ENCODE measurements around the gene ZNF529.
A peak's percentile ranks its signal among the peaks of the same experiment; 100 is the strongest.

Gene ZNF529

DNA sequence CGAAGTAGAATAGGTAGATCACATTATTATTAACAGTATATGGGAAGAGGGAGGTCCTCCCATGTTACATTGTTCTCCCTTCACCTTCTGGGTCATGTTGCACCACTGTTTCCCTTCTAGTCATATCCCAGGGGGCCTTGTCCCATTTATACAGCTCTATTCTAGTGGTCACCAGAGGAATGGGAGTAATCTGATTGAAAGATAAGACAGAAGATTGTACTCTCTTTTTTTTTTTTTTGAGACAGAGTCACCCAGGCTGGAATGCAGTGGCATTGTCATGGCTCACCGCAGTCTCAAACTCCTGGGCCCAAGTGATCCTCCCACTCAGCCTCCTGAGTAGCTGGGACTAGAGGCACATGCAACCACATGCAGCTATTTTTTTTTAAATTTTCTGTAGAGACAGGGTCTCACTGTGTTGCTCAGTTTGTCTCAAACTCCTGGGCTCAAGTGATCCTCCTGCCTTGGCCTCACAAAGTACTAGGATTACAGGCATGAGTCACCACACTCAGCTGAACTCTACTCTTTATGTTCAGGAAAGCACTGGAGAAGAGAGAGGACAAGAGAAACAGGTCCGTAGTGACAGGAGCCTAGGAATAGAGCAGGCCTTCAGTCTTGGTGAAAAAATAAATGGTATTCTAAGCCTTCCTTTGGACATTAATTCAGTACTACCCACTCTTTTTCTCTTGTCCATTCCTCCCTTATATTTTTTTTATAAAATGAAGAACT is 4.3 kb upstream of the ZNF529 start:
- DNase-seq (ENCODE audit: low read depth, low spot score) = no peak
- H3K4me3 ChIP-seq (ENCODE audit: low read depth, low read length) = no peak overlapping the region
- in situ Hi-C loops (cut with HindIII; ENCODE audit: low sequenced_read_pairs) = no loop called here
- TF ChIP-seq, protein P1, sequence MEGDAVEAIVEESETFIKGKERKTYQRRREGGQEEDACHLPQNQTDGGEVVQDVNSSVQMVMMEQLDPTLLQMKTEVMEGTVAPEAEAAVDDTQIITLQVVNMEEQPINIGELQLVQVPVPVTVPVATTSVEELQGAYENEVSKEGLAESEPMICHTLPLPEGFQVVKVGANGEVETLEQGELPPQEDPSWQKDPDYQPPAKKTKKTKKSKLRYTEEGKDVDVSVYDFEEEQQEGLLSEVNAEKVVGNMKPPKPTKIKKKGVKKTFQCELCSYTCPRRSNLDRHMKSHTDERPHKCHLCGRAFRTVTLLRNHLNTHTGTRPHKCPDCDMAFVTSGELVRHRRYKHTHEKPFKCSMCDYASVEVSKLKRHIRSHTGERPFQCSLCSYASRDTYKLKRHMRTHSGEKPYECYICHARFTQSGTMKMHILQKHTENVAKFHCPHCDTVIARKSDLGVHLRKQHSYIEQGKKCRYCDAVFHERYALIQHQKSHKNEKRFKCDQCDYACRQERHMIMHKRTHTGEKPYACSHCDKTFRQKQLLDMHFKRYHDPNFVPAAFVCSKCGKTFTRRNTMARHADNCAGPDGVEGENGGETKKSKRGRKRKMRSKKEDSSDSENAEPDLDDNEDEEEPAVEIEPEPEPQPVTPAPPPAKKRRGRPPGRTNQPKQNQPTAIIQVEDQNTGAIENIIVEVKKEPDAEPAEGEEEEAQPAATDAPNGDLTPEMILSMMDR (IDR thresholded peaks at IDR 0.05; ENCODE audit: low read depth, low read length) = no peak

DNA sequence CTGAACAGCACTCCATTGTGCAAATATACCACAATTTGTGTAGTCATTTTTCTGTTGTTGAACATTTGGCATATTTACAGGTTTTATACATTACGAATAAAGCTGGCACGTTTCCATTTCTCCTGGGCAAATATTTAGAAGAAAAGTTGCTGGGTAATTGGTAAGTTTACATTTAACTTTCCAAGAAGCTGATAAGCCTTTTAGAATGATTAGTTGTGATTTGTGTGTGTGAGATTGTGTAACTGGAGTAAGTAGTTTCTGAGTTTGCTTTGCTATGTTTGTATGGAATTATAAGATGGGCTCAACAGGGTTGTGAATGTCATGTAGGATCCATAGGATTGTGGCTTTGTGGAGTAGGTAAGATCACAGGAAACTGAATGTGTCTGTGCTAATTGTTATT is 1.6 kb upstream of the ZNF529 start:
- in situ Hi-C loops (cut with HindIII; ENCODE audit: low sequenced_read_pairs) = no loop called here
- DNase-seq (ENCODE audit: low read depth, low spot score) = no peak
- TF ChIP-seq, protein P1 (IDR thresholded peaks at IDR 0.05; ENCODE audit: low read depth, low read length) = no peak
- H3K4me3 ChIP-seq (ENCODE audit: low read depth, low read length) = no peak overlapping the region

DNA sequence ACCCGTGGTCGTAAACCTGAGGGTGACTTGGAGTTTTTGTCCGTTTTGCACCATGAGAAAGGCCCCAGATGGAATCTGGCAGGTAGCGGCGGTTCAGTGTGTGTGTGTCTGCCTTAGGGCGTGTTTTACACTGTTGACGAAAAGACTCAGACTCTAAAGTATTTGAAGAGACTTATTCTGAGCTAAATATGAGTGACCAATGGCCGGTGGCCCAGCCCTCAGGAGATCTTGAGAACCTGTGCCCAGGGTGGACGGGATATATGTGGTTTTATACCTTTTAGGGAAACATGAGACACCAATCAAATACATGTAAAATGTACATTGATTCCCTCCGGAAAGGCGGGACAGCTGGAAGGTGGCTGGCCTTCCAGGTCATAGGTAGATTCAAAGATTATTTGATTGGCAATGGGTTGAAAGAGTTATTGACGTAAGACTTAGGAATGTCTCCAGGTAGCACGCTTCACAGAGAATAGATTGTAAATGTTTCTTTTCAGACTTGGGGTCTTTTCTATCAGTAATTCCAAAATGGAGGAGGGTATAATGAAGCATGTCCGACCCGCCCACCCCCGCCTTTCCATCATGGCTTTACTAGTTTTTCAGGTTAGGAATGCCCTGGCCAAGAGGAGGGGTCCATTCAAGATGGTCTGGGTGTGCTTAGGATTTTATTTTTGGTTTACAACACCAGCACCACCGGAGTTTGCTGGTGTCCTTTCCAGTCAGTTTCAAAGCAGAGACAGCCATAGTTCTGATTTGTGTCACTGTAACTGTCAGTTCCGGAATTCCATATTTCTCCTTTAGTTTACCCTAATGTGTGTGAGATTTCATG is 1.0 kb upstream of the ZNF529 start:
- DNase-seq (ENCODE audit: low read depth, low spot score) = peak; percentile 32
- H3K4me3 ChIP-seq (ENCODE audit: low read depth, low read length) = peak overlapping the region; percentile 95
- TF ChIP-seq, protein P1 (IDR thresholded peaks at IDR 0.05; ENCODE audit: low read depth, low read length) = no peak
- in situ Hi-C loops (cut with HindIII; ENCODE audit: low sequenced_read_pairs) = no loop called here

DNA sequence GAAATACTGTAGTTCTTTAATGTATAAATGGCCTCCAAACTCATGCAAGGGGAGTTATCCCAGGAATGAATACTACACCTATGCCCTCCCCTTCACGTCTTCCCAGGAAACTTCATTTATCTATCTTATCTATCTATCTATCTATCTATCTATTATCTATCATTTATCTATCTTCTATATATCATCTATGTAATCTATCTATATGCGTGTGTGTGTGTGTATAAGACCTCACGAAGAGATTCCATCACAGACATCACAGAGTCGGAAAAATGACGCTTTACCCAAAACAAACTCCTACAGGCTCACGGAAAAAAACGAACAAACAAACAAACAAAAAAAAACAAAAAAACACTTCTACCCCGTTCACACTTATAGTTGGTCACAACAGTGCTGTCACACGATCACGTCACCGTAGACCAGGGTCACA is 486 bp downstream of the ZNF529 start:
- in situ Hi-C loops (cut with HindIII; ENCODE audit: low sequenced_read_pairs) = no loop called here
- no peak for DNase-seq (ENCODE audit: low read depth, low spot score)
- peak overlapping the region; percentile 95 for H3K4me3 ChIP-seq (ENCODE audit: low read depth, low read length)
- TF ChIP-seq, protein P1 (IDR thresholded peaks at IDR 0.05; ENCODE audit: low read depth, low read length) = no peak

DNA sequence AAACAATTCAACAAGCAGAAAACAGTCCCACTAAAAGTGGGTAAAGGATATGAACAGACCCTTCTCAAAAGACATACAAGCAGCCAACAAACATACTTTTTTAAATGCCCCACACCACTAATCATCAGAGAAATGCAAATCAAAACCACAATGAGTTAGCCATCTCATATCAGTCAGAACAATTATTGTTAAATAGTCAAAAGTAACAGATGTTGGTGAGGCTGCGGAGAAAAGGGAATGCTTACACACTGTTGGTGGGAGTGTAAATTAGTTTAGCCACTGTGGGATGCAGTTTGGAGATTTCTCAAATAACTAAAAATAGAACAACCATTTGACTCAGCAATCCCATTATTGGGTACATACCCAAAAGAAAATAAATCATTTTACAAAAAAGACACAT is 8.7 kb downstream of the ZNF529 start:
- DNase-seq (ENCODE audit: low read depth, low spot score) = no peak
- in situ Hi-C loops (cut with HindIII; ENCODE audit: low sequenced_read_pairs) = no loop called here
- TF ChIP-seq, protein P1 (IDR thresholded peaks at IDR 0.05; ENCODE audit: low read depth, low read length) = no peak
- no peak overlapping the region for H3K4me3 ChIP-seq (ENCODE audit: low read depth, low read length)

DNA sequence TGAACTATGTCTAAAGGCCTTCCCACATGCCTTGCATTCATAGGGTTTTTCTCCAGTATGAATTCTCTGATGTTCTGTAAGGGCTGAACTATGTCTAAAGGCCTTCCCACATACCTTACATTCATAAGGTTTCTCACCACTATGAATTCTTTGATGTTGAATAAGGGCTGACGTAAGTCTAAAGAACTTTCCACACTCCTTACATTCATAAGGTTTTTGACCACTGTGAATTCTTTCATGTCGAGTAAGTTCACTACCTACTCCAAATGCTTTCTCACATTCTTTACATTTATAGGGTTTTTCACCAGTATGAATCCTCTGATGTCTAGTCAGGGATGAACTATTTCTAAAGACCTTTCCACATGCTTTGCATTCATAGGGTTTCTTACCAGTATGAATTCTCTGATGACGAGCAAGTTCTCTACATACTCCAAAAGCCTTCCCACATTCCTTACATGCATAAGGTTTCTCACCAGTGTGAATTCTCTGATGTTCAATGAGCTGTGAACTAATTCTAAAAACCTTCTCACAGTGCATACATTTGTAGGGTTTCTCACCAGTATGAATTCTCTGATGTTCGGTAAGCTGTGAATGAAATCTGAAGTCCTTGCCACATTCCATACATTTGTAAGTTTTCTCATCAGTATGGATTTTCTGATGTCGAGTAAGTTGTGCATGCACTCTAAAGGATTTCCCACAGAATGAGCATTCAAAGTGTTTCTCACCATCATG is 25.9 kb downstream of the ZNF529 start:
- H3K4me3 ChIP-seq (ENCODE audit: low read depth, low read length) = no peak overlapping the region
- peak; percentile 40 for DNase-seq (ENCODE audit: low read depth, low spot score)
- TF ChIP-seq, protein P1 (IDR thresholded peaks at IDR 0.05; ENCODE audit: low read depth, low read length) = no peak
- in situ Hi-C loops (cut with HindIII; ENCODE audit: low sequenced_read_pairs) = no loop called here
